Stimulated activated memory B cell treated with anti-CD40 and anti-IgM and Interleukin-4, amounts not matched to agents 10 μg/mL and 1 μg/mL and 100 μg/mL, for 72 hours (primary cell): ENCODE results near the gene GUCD1.

Experiments used
- ATAC-seq: fragments of 150-1000 bp; cut with Tn5 transposase; 2 replicates; pipeline ENCODE4 v1.10.0; 2021
- H3K27ac Mint-ChIP-seq: one replicate; pipeline ENCODE4 v1.8.0; 2022; ENCODE audit warnings: mild to moderate bottlenecking, mixed read lengths
- H3K27me3 Mint-ChIP-seq: one replicate; pipeline ENCODE4 v1.8.0; 2022; ENCODE audit warnings: mixed read lengths
- H3K36me3 Mint-ChIP-seq: one replicate; pipeline ENCODE4 v1.8.0; 2022; ENCODE audit warnings: mixed read lengths
- H3K4me1 Mint-ChIP-seq: one replicate; pipeline ENCODE4 v1.8.0; 2022; ENCODE audit warnings: mixed read lengths
- H3K4me3 Mint-ChIP-seq: one replicate; pipeline ENCODE4 v1.8.0; 2022; ENCODE audit warnings: mild to moderate bottlenecking, moderate library complexity, mixed read lengths
- H3K9me3 Mint-ChIP-seq: one replicate; pipeline ENCODE4 v1.8.0; 2022; ENCODE audit warnings: mixed read lengths

The GUCD1 gene

GRCh38 chr22:24592851-24593558 is 38.1 kb upstream of the GUCD1 start, which contains the start of gene LRRC75B:
Gene LRRC75B, minus strand, starts transcription at chr22:24593073. Its CDS starts 34 bp downstream, at chr22:24593039.
- Mint-ChIP-seq H3K4me3 (peak within 1 kb of the TSS; percentile 80), H3K4me1 (peaks cover 6% of the 10 kb centered on the region), H3K9me3 (no peaks in the 10 kb centered on the region), H3K36me3 (no peaks in the 10 kb centered on the region), H3K27me3 (no peaks in the 10 kb centered on the region), H3K27ac (peak within 1 kb of the TSS; percentile 51)
- peak; percentile 82 for ATAC-seq

- ATAC-seq: peak; percentile 25
- H3K4me3 Mint-ChIP-seq: peak overlapping the region; percentile 80
- H3K36me3 Mint-ChIP-seq: no peaks in the 10 kb centered on the region
- H3K9me3 Mint-ChIP-seq: no peaks in the 10 kb centered on the region
- no peaks in the 10 kb centered on the region for H3K27me3 Mint-ChIP-seq
- H3K4me1 Mint-ChIP-seq: peaks cover 6% of the 10 kb centered on the region
- H3K27ac Mint-ChIP-seq: peak overlapping the region; percentile 51
Measured at GRCh38 chr22:24592058-24592850, 37.3 kb upstream of the GUCD1 start.

GRCh38 chr22:24591286-24591830 is 36.4 kb upstream of the GUCD1 start:
- no peak overlapping the region for H3K4me3 Mint-ChIP-seq
- H3K36me3 Mint-ChIP-seq: no peaks in the 10 kb centered on the region
- no peak for ATAC-seq
- no peak overlapping the region for H3K27ac Mint-ChIP-seq
- H3K4me1 Mint-ChIP-seq: peaks cover 6% of the 10 kb centered on the region
- no peaks in the 10 kb centered on the region for H3K9me3 Mint-ChIP-seq
- no peaks in the 10 kb centered on the region for H3K27me3 Mint-ChIP-seq

GRCh38 chr22:24590596-24591173 is 35.7 kb upstream of the GUCD1 start:
- Mint-ChIP-seq H3K9me3 (no peaks in the 10 kb centered on the region), H3K36me3 (no peaks in the 10 kb centered on the region), H3K27ac (no peak overlapping the region), H3K4me3 (no peak overlapping the region), H3K27me3 (no peaks in the 10 kb centered on the region), H3K4me1 (peaks cover 6% of the 10 kb centered on the region)
- no peak for ATAC-seq

GRCh38 chr22:24589518-24590030 is 34.6 kb upstream of the GUCD1 start:
- no peak for ATAC-seq
- Mint-ChIP-seq H3K27me3 (no peaks in the 10 kb centered on the region), H3K36me3 (no peaks in the 10 kb centered on the region), H3K9me3 (no peaks in the 10 kb centered on the region), H3K4me3 (no peak overlapping the region), H3K4me1 (peaks cover 6% of the 10 kb centered on the region), H3K27ac (no peak overlapping the region)

GRCh38 chr22:24588757-24589481 is 34.0 kb upstream of the GUCD1 start:
- ATAC-seq: no peak
- Mint-ChIP-seq H3K4me3 (no peak overlapping the region), H3K9me3 (no peaks in the 10 kb centered on the region), H3K4me1 (peaks cover 6% of the 10 kb centered on the region), H3K27me3 (no peaks in the 10 kb centered on the region), H3K36me3 (no peaks in the 10 kb centered on the region), H3K27ac (no peak overlapping the region)

GRCh38 chr22:24588381-24588756 is 33.4 kb upstream of the GUCD1 start:
- no peaks in the 10 kb centered on the region for H3K36me3 Mint-ChIP-seq
- no peaks in the 10 kb centered on the region for H3K9me3 Mint-ChIP-seq
- peaks cover 6% of the 10 kb centered on the region for H3K4me1 Mint-ChIP-seq
- no peak for ATAC-seq
- no peaks in the 10 kb centered on the region for H3K27me3 Mint-ChIP-seq
- no peak overlapping the region for H3K27ac Mint-ChIP-seq
- no peak overlapping the region for H3K4me3 Mint-ChIP-seq

GRCh38 chr22:24587948-24588347 is 33.0 kb upstream of the GUCD1 start:
- Mint-ChIP-seq H3K4me3 (no peak overlapping the region), H3K36me3 (no peaks in the 10 kb centered on the region), H3K4me1 (peaks cover 6% of the 10 kb centered on the region), H3K9me3 (no peaks in the 10 kb centered on the region), H3K27ac (no peak overlapping the region), H3K27me3 (no peaks in the 10 kb centered on the region)
- ATAC-seq: no peak

- no peak overlapping the region for H3K4me3 Mint-ChIP-seq
- no peaks in the 10 kb centered on the region for H3K9me3 Mint-ChIP-seq
- H3K36me3 Mint-ChIP-seq: no peaks in the 10 kb centered on the region
- ATAC-seq: no peak
- H3K27me3 Mint-ChIP-seq: no peaks in the 10 kb centered on the region
- H3K4me1 Mint-ChIP-seq: peaks cover 3% of the 10 kb centered on the region
- H3K27ac Mint-ChIP-seq: no peak overlapping the region
Measured at GRCh38 chr22:24587251-24587650, 32.3 kb upstream of the GUCD1 start.

- Mint-ChIP-seq H3K4me1 (no peaks in the 10 kb centered on the region), H3K27ac (no peak overlapping the region), H3K27me3 (no peaks in the 10 kb centered on the region), H3K9me3 (no peaks in the 10 kb centered on the region), H3K4me3 (no peak overlapping the region), H3K36me3 (no peaks in the 10 kb centered on the region)
- no peak for ATAC-seq
Measured at GRCh38 chr22:24585927-24586546, 31.1 kb upstream of the GUCD1 start.

GRCh38 chr22:24585461-24585860 is 30.5 kb upstream of the GUCD1 start:
- H3K27me3 Mint-ChIP-seq: no peaks in the 10 kb centered on the region
- H3K36me3 Mint-ChIP-seq: no peaks in the 10 kb centered on the region
- H3K9me3 Mint-ChIP-seq: no peaks in the 10 kb centered on the region
- no peaks in the 10 kb centered on the region for H3K4me1 Mint-ChIP-seq
- no peak overlapping the region for H3K27ac Mint-ChIP-seq
- ATAC-seq: no peak
- no peak overlapping the region for H3K4me3 Mint-ChIP-seq

- Mint-ChIP-seq H3K4me3 (no peak overlapping the region), H3K9me3 (no peaks in the 10 kb centered on the region), H3K36me3 (no peaks in the 10 kb centered on the region), H3K27me3 (no peaks in the 10 kb centered on the region), H3K27ac (no peak overlapping the region), H3K4me1 (no peaks in the 10 kb centered on the region)
- no peak for ATAC-seq
Measured at GRCh38 chr22:24584871-24585411, 30.0 kb upstream of the GUCD1 start.

GRCh38 chr22:24584166-24584790 is 29.3 kb upstream of the GUCD1 start:
- Mint-ChIP-seq H3K4me3 (no peak overlapping the region), H3K36me3 (no peaks in the 10 kb centered on the region), H3K9me3 (no peaks in the 10 kb centered on the region), H3K4me1 (no peaks in the 10 kb centered on the region), H3K27me3 (no peaks in the 10 kb centered on the region), H3K27ac (no peak overlapping the region)
- no peak for ATAC-seq
